Measurements from ENCODE around the gene NFIX. TPM values are rescaled to one million over a fixed set of nuclear protein-coding genes. Genes with fewer than 3 reads are reported as not detected.

Gene NFIX
- total and polyA plus RNA-seq, 9 donors, result 30.3 to 256 (median 217) TPM

DNA sequence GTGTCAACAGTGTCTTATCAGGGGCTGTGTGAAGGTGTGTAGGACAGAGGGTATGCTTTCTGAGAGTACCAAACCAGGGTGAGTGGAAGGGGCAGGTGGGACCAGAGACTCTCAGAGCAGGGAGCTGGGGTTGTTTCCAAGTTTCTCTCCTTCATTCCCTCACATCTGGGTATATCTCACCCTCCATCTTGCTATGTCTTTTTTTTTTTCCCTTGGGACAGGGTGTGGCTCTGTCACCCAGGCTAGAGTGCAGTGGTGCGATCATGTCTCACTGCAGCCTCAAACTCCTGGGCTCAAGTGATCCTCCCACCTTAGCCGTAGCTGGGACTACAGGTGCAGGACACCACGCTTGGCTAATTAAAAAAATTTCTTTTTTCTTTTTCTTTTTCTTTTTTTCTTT lies 15.3 kb upstream of the NFIX start:
- intact Hi-C loops (cut with DNase I), result loop anchor here (2.0 to 10.0 kb wide), 5 partner anchors 82 to 615 kb away; no protein-coding TSS in a partner anchor
- Histone ChIP-seq H3K27ac (no peak overlapping the region), H3K4me1 (ENCODE audit: insufficient read depth) (peaks cover 3% of the 10 kb centered on the region), H3K27me3 (no peaks in the 10 kb centered on the region), H3K4me3 (no peak overlapping the region), H3K9me3 (no peaks in the 10 kb centered on the region), H3K36me3 (no peaks in the 10 kb centered on the region)
- no peak for TF ChIP-seq POLR2A (IDR thresholded peaks at IDR 0.05)
- TF ChIP-seq, protein P1, sequence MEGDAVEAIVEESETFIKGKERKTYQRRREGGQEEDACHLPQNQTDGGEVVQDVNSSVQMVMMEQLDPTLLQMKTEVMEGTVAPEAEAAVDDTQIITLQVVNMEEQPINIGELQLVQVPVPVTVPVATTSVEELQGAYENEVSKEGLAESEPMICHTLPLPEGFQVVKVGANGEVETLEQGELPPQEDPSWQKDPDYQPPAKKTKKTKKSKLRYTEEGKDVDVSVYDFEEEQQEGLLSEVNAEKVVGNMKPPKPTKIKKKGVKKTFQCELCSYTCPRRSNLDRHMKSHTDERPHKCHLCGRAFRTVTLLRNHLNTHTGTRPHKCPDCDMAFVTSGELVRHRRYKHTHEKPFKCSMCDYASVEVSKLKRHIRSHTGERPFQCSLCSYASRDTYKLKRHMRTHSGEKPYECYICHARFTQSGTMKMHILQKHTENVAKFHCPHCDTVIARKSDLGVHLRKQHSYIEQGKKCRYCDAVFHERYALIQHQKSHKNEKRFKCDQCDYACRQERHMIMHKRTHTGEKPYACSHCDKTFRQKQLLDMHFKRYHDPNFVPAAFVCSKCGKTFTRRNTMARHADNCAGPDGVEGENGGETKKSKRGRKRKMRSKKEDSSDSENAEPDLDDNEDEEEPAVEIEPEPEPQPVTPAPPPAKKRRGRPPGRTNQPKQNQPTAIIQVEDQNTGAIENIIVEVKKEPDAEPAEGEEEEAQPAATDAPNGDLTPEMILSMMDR (IDR thresholded peaks at IDR 0.05), result no peak
- no peak for TF ChIP-seq EP300 (IDR thresholded peaks at IDR 0.05)
- no peak for DNase-seq
- 90 to 93% (median 91%) methylated on average over 3 of the region's 3 CpGs for WGBS, 3 donors

DNA sequence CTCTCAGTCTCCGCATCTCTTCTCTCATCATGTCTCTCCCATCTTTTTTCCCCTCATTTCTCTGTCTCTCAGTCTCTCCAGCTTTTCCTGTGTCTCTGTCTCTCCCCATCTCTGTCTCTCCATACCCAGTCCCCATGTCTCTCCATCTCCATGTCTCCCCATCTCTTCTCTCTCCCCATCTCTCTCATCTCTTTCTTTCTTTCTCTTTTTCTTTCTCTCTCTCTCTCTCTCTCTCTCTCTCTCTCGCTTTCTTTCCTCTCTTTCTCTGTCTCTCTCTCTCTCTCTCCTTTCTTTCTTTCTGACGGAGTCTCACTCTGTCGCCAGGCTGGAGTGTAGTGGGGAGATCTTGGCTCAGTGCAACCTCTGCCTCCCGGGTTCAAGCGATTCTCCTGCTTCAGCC lies 12.6 kb upstream of the NFIX start:
- Histone ChIP-seq H3K36me3 (no peaks in the 10 kb centered on the region), H3K27me3 (no peaks in the 10 kb centered on the region), H3K4me3 (no peak overlapping the region), H3K9me3 (no peaks in the 10 kb centered on the region), H3K27ac (no peak overlapping the region), H3K4me1 (ENCODE audit: insufficient read depth) (peaks cover 3% of the 10 kb centered on the region)
- no peak for TF ChIP-seq EP300 (IDR thresholded peaks at IDR 0.05)
- TF ChIP-seq, protein P1 (IDR thresholded peaks at IDR 0.05), result no peak
- no peak for TF ChIP-seq POLR2A (IDR thresholded peaks at IDR 0.05)
- intact Hi-C loops (cut with DNase I), result loop anchor here in 1 of 4 donors (5.0 kb wide), 1 partner anchor 80 kb away; no protein-coding TSS in a partner anchor
- no peak for DNase-seq
- WGBS, 3 donors, result 86 to 91% (median 87%) methylated on average over 6 of the region's 6 CpGs

DNA sequence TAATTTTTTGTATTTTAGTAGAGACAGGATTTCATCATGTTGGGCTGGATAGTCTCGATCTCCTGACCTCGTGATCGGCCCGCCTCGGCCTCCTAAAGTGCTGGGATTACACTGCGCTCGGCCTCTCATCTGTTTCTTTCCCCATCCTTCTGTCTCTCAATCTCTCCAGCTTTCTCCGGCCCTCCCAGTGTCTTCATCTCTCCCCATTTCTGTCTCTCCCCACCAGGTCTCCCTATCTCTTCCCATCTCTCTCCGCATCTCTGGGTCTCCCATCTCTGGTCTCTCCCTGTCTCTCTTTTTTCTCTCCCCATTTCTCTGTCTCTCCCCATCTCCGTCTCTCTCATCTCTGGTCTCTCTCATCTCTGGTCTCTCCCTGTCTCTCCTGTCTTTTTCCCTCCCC lies 12.2 kb upstream of the NFIX start:
- 44 to 64% (median 57%) methylated on average over 10 of the region's 10 CpGs for WGBS, 3 donors
- TF ChIP-seq, protein P1 (IDR thresholded peaks at IDR 0.05), result no peak
- no peak for TF ChIP-seq EP300 (IDR thresholded peaks at IDR 0.05)
- TF ChIP-seq POLR2A (IDR thresholded peaks at IDR 0.05), result no peak
- Histone ChIP-seq H3K36me3 (no peaks in the 10 kb centered on the region), H3K9me3 (no peaks in the 10 kb centered on the region), H3K27me3 (no peaks in the 10 kb centered on the region), H3K27ac (no peak overlapping the region), H3K4me3 (peak overlapping the region; percentile 28), H3K4me1 (ENCODE audit: insufficient read depth) (peaks cover 1% of the 10 kb centered on the region)
- DNase-seq, result no peak
- intact Hi-C loops (cut with DNase I), result loop anchor here in 1 of 4 donors (5.0 kb wide), 1 partner anchor 79 kb away; no protein-coding TSS in a partner anchor

GRCh38 chr19:12983542-12984142 lies 11.6 kb upstream of the NFIX start:
- peak; percentile 77 to 92 (median 87) for DNase-seq
- Histone ChIP-seq H3K4me3 (peak overlapping the region; percentile 28), H3K9me3 (no peaks in the 10 kb centered on the region), H3K36me3 (no peaks in the 10 kb centered on the region), H3K27ac (no peak overlapping the region), H3K27me3 (no peaks in the 10 kb centered on the region), H3K4me1 (ENCODE audit: insufficient read depth) (peaks cover 1% of the 10 kb centered on the region)
- no peak for TF ChIP-seq EP300 (IDR thresholded peaks at IDR 0.05)
- peak; percentile 28 for TF ChIP-seq POLR2A (IDR thresholded peaks at IDR 0.05)
- TF ChIP-seq, protein P1 (IDR thresholded peaks at IDR 0.05), result peak; percentile 90 to 99 (median 99)
- intact Hi-C loops (cut with DNase I), result loop anchor here in 3 of 4 donors (2.0 to 5.0 kb wide), 4 partner anchors 79 to 111 kb away; no protein-coding TSS in a partner anchor
- WGBS, 3 donors, result 10% methylated on average over 51 of the region's 51 CpGs

Data from ovary (tissue), 9 donors.